ENCODE data around the gene FPGT. TPM values are rescaled to one million over a fixed set of nuclear protein-coding genes. Genes with fewer than 3 reads are reported as not detected.
"Not testable (repeated sequence)": the region's sequence is repeated elsewhere in the genome, so short reads cannot be mapped to it uniquely, and the experiment has no call there.

The FPGT gene
- polyA plus RNA-seq (ENCODE audit: insufficient read length), result 9.9 TPM

DNA sequence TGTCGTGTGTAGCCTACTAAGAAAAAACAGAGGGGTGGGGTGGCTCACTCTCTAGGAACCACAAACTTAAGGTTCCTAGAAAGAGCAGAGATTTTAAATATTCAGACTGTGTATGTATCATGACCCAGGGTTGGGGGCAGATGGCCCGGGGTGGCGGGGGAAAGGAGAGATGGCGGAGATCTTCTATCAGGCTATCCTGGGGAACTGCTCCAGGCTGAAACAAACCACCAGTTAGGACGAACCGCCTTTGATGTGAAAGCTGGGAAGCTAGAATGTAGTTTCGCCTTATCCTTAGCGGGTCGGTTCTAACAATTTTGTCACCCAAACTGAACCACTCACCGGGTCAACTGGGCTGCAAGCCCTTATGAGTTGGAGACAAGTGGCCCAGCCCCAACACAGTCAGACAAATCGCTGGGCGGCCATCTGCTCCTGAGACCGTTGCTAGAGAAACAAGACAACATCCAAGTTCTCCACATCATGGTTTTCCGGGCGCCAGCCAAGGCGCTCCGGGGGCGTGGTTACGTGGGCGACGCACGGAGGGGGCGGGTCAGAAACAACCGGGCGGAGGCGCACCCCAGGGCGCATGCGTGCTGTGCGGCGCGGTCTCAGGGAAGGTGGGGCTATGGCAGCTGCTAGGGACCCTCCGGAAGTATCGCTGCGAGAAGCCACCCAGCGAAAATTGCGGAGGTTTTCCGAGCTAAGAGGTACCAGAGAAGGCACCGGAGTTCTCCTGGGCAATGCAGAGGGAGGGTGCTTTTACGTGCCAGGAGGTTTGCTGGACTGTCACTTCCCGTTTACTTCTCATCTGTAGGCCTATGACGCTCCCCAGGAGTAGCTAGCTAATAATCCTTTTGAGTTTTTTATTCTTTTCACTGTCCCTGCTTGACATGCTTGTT, at the start of gene FPGT, which contains the start of gene LRRIQ3:
Gene FPGT (plus strand): TSS at position 586 of the 896 bp plus-strand sequence. CDS start 37 bp downstream, at position 623.
Gene LRRIQ3 (minus strand): TSS at position 520 of the 896 bp plus-strand sequence. CDS start 14,492 bp downstream, outside the sequence.
- peak; percentile 88 for DNase-seq (ENCODE audit: low read depth)

DNA sequence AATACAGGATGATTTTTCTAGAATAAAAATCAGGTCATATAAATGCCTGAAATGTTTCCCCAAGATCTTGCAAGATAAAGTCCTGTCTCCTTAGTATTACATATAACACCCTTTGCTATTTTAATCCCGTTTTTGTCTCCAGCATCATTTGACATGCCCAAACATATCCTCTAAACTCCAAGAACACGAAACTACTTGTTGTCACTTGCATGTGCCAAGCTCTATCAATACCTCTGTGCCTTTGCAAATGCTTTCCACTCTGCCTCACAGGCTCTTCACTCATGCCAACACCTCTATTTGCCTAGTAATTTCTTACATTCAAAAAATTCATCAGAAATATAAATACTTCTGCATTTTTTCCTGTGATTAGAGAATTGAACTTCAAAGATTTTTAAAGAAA, 38.0 kb upstream of the FPGT start:
- DNase-seq (ENCODE audit: low read depth), result no peak

DNA sequence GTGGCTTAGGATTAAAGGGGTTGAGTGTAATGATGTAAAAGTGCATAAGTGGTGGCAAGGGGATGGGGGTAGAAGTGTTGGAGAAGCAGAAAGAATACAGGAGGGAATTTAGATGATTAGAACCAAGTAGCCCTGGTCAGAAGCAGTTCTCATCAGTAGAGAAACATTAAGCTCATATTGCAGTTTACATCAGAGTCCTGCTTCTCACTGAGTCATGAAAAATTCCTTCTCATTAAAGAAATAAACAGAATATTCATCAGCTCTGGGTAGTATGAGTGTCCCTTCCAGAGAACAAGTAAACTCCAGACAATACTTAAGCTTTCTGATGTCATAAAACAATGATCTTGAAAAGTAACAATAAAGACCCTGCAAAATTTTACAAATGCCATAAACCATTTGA, 36.5 kb upstream of the FPGT start:
- no peak for DNase-seq (ENCODE audit: low read depth)

DNA sequence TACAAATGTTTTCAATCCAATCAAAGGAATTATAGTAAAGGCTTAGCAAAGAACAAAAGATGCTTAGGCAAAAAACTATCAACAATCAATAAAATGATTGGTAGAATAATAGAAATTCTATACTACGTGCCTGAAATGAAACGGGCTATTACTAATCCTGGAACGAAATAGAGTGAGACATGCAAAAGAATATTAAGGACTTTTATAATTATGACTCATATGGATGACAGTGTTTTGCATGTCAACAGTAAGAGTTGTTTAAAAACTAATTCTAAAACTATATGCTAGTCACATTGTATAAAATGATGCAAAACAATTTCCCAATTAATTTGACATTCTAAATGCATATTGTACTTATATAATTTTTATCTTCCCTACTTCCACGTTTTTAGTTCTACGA, 35.7 kb upstream of the FPGT start:
- DNase-seq (ENCODE audit: low read depth), result no peak

DNA sequence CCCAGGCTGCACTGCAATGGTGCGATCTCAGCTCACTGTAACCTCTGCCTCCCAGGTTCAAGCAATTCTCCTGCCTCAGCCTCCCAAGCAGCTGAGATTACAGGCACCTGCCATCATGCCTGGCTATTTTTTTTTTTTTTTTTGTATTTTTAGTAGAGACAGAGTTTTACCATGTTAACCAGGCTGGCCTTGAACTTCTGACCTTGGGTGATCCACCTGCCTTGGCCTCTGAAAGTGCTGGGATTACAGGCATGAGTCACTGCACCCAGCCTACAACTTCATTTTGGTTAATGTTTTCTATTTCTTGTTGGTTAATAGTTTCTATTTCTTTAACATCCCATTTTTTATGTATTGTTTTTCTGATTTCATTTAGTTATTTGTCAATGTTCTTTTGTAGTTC, 23.6 kb upstream of the FPGT start:
- DNase-seq (ENCODE audit: low read depth), result not testable (repeated sequence)

DNA sequence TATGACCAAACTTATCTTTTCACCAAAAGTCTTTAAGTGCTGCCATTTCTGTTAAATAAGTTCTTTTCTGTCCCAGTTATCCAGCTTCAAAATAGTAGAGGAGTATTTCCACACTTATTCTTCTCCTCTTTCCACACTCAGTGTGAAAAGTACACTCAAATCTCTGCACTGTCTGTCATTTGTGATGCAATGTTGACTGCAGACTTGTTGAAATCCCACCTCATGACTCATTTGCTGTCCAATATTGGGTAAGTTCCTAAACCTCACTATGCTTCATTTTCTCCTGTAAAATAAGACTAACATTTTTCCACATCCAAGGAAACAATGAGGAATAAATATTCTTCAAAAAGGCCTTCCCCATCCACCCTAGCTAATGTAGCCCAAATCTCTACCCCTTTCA, 17.6 kb upstream of the FPGT start:
- no peak for DNase-seq (ENCODE audit: low read depth)

DNA sequence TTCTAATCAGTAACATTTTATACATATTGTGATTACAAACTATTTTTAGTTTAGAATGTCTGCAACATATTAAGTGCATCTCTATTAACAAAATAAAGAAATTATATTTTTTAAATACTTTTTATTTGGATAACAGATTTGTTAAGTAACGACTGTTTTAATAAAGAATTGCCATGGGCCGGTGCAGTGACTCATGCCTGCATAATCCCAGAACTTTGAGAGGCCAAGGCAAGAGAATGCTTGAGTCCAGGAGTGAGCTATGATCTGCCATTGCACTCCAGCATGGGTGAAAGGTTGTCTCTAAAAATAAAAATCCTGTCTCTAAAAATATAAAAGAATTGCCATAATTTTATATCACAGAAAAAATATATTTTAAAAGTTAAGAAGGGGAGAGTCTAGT, 4.1 kb upstream of the FPGT start:
- no peak for DNase-seq (ENCODE audit: low read depth)

DNA sequence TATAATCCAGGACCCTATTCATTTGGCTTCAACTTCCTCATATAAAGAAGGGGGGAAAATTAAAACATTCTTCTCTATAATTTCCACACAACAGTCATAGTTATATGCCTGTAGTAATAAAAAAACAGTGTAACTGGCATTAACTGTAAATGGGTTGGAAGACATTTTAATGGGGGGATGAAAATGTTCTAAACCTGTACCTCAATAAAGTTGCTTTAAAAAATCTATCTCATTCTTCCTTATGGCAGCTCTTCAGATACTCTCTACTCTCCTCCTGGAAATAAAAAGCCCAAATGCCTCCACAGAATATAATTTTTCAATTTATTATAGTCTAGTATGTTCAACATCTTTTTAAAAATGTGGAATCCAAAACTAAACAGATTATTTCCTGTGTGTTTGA, 2.7 kb upstream of the FPGT start:
- DNase-seq (ENCODE audit: low read depth), result no peak

DNA sequence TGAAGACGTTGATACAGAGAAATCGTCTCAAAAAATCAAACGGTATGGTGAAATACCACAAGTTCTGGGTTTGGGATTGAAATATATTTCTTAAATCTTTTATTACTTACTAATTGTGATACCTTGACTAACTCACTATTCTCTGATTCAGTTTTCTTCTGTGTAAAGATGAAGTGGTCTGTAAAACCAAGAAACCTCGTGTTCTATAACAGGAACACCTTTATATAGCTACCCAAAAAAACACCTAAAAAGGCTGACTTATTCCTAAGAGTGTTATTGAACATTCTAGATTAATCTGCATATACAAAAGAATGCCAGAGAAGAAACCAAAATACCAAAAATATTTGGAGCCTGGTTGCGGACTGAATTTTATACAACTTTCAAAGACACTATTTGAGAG, 787 bp upstream of the FPGT start:
- DNase-seq (ENCODE audit: low read depth), result no peak

DNA sequence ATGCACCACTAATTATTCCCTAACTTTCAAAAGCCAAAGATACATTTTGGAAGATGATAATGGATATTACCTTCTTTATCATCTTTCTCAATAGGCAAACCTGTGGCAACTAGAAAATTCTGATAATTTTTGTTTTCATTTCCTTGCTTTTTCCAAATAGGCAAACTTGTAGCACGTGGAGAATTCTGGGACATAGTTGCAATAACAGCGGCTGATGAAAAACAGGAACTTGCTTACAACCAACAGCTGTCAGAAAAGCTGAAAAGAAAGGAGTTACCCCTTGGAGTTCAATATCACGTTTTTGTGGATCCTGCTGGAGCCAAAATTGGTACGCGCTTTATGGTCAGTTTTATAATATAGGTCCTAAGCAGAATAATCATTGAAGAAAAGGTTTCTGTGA, 1.5 kb downstream of the FPGT start:
- no peak for DNase-seq (ENCODE audit: low read depth)

DNA sequence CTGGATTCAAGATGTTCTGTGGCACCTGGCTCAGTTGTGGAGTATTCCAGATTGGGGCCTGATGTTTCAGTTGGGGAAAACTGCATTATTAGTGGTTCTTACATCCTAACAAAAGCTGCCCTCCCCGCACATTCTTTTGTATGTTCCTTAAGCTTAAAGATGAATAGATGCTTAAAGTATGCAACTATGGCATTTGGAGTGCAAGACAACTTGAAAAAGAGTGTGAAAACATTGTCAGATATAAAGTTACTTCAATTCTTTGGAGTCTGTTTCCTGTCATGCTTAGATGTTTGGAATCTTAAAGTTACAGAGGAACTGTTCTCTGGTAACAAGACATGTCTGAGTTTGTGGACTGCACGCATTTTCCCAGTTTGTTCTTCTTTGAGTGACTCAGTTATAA, 7.2 kb downstream of the FPGT start:
- no peak for DNase-seq (ENCODE audit: low read depth)

DNA sequence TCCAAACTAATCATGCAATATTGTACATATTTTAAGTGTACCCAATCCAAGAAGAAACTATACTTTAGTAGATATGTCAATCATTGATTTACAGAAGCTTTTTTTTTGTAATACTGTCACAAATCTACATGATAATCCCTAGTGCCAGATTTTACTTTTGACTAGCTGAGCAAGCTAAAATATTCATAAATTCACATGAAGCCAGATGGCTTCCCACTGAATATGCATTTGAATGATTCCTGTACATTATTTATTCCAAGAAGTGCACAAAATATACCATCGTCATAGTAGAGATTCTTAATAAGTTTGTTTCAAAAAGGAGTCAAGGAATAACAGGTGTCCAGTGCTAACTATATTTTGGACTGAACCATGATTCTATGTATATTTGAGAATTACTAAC, 17.2 kb downstream of the FPGT start:
- DNase-seq (ENCODE audit: low read depth), result no peak

DNA sequence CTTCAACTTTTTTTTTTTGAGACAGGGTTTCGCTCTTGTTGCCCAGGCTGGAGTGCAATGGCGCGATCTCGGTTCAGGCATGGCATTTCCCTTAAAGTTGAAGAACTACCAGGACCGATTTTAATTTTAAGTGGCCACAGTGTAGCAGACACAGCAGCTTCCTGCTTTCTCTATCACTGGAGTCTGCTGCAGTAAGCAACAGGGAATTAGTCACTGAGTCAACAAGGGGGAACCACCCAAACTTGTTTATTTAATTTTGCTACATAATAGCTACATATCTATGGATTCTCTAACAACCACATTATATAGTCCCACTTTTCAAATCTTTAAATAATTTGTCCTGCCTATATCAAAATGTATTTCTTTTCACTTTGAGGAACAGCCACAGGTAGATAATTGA, 24.7 kb downstream of the FPGT start:
- no peak for DNase-seq (ENCODE audit: low read depth)

DNA sequence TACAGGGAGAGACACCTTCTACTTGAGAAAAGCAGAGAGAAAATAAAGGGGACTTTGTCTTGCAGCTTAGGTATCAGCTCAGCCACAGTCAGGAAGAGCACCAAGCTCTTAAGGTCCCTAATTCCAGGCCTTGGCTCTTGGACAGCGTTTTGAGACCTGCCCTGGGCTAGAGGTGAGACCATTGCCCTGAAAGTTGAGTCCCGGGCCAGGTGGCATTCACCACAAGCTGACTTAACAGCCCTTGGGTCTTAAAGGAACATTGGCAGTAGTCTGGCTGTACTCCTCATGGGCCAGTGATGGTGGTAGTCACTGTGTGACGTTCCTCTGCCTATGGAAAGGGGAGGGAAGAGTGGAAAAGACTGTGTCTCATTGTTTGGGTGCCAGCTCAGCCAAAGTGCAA, 25.4 kb downstream of the FPGT start:
- DNase-seq (ENCODE audit: low read depth), result no peak

DNA sequence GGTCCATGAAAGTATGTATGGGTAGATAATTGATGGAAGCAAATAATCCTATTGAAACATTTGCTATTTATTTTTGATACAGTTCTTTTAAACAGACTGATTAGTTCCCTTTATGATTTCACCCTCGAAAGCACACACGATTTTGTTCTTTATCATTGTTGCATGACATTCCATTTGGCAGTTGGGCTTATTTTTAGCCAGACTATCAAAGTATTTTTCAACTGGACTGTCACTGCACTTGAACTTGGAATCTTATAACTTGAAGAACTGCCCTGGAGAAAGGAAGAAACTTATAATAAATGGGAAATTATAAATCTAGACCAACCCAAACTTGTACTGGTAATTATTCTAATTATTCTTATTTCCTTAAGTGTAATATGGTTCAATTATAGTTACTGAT, 37.1 kb downstream of the FPGT start, which contains the start of gene TNNI3K:
Gene TNNI3K (plus strand): TSS at position 235 of the 400 bp plus-strand sequence. CDS start 65 bp downstream, at position 300.
- DNase-seq (ENCODE audit: low read depth), result no peak

DNA sequence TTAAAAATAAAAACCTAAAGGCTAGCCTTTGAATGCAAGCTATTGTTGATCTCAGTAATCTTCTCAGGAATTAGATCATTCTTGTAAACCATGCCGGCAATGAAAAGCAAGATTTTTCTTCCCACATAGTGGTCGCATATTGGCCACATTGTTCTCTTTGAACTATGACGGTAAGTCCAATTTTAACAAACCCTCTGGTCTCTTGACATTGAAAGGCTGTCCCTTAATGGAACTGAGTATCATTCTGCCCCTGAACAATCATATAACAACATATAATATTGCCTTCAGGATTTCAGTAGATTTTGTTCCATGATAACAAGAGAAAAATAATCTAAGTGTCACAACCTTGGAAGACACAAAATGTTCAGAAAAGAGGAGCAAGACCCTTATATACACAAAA, 38.4 kb downstream of the FPGT start:
- no peak for DNase-seq (ENCODE audit: low read depth)

DNA sequence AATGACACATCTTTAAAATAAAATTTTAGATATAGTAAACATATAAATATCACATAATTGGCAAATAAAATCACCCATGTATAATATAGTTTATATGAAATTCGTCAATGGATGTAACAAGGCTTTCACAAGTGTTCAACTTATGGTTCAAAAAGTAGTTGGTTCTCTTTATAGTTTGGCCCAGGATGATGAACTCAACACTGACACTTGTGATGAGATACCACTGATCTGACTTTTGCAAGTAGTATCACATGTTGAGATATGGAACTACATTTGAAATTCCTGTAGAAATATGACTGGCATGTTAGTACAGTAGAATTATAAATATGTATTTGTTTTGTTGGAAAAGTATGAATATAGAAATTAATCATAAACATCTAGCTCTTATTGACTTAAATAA, 39.0 kb downstream of the FPGT start:
- DNase-seq (ENCODE audit: low read depth), result no peak

DNA sequence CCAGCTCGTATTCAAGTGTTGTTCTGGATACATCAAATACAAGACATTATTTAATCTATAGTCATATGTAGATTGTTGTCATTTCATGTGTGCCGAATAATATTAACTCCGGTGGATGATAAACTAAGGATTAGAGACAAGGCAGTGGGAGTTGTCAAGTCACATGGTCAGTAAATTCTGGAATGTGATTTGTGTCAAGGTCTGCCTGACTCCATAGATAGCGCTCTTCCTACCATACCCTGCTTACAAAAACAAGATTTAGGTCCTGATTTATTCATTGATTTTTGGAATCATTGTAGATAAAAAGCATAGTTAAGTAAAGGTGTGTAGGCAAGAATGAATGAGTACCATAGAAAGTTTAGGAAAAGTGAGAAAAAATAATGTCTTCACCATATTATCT, 39.7 kb downstream of the FPGT start:
- no peak for DNase-seq (ENCODE audit: low read depth)

DNA sequence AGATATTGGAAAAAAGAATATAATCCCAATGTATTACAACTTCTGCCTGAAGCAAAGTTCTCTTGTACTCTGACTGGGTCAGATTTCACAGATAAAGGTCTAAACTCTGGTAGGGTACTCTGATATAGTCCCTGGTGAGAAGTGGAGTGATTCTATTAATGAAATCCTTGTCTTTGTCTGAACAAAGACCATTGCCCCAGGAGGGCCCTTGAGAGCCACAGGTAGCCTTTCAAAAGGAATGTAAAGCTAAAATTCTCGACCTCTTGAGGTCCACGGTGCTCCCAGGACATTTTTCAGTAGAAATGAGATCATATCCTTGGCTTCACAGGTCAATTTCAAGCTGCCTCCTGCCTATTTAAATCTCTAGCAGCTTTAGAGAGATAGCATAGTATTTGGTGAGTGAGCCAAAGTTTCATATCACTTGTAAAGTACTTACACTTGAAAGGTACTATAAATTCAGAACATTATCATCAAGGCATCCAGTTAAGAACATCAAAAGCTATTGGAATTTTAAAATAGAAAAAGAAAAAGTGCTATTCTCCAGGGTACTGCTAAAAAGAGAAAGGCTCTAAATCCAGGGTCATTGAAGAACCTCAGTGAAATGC, 47.2 kb downstream of the FPGT start:
- no peak for DNase-seq (ENCODE audit: low read depth)

DNA sequence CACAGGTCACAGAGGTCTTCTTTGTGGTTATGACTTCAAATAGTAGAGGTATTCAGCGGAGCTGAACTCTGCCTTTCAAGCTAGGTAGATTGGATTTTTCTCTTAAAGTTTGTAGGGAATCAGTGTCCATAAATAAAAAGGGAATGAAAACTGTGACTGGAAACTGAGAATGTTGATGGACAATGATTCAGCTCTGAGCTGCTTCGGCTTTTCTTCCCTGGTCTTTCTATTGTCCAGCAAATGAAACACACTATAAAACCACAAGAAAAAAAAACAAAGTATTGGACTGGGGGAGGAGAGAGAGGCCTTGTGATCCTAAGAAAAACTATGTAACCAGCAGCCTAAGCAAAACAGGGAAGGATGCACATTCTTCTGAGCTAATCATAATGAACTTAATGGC, 48.3 kb downstream of the FPGT start:
- DNase-seq (ENCODE audit: low read depth), result no peak

DNA sequence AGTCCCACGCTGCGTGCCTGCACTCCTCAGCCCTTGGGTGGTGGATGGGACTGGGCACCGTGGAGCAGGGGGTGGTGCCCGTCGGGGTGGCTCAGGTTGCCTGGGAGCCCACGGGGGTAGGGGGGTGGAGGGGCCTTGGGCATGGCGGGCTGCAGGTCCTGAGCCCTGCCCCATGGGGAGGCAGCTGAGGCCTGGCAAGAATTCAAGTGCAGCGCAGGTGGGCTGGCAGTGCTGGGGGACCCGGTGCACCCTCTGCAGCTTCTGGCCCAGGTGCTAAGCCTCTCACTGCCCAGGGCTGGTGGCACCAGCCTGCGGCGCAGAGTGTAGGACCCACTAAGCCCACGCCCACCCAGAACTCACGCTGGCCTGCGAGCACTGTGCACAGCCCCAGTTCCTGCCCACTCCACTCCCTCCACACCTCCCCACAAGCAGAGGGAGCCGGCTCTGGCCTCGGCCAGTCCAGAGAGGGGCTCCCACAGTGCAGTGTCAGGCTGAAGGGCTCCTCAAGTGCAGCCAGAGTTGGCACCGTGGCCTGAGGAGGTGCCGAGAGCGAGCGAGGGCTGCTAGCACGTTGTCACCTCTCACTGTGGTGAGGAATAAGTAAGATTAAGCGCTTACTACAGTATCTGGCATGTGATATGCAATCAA, 50.0 kb downstream of the FPGT start:
- DNase-seq (ENCODE audit: low read depth), result no peak

DNA sequence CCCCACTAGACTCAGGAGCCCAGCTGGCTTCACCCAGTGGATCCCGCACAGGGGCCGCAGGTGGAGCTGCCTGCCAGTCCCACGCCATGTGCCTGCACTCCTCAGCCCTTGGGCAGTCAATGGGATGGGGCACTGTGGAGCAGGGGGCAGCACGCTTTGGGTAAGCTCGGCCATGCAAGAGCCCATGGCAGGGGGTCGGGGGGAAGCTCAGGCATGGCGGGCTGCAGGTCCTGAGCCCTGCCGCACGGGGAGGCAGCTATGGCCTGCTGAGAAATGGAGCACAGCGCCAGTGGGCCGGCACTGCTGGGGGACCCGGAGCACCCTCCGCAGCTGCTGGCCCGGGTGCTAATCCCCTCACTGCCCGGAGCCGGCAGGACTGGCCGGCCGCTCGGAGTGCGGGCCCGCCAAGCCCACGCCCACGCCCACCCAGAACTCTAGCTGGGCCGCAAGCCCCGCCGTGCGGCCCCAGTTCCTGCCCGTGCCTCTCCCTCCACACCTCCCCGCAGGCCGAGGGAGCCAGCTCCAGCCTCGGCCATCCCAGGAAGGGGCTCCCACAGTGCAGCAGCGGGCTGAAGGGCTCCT, 55.3 kb downstream of the FPGT start:
- not testable (repeated sequence) for DNase-seq (ENCODE audit: low read depth)

Data from forelimb muscle (tissue), 1 donor.